Naive B cell (primary cell): ENCODE measurements around the gene POLR1F. TPM values are rescaled to one million over a fixed set of nuclear protein-coding genes. Genes with fewer than 3 reads are reported as not detected.
A peak's percentile ranks its signal among the peaks of the same experiment; 100 is the strongest.

Experiments used
- ATAC-seq, 2 donors: fragments of 150-1000 bp; cut with Tn5 transposase; 2 replicates each; pipeline ENCODE4 v1.10.0; 2021; ENCODE audit warnings: low read depth in 2 of 2, mild to moderate bottlenecking in 2 of 2, moderate library complexity in 2 of 2
- DNase-seq: peaks from one replicate; pipeline ENCODE4 v3.0.0; 2022
- H3K27ac Mint-ChIP-seq, 6 donors: one replicate each; pipeline ENCODE4 v1.8.0; 2020 to 2022; ENCODE audit warnings: mild to moderate bottlenecking in 6 of 6, mixed read lengths in 6 of 6, moderate library complexity in 5 of 6, inconsistent platforms in 2 of 6
- H3K27me3 Mint-ChIP-seq, 3 donors: one replicate each; pipeline ENCODE4 v1.8.0; 2021 to 2022; ENCODE audit warnings: mixed read lengths in 3 of 3, mild to moderate bottlenecking in 1 of 3
- H3K36me3 Mint-ChIP-seq, 2 donors: one replicate each; pipeline ENCODE4 v1.8.0; 2020 to 2022; ENCODE audit warnings: mixed read lengths in 2 of 2, inconsistent platforms in 1 of 2, mild to moderate bottlenecking in 1 of 2
- H3K4me1 Mint-ChIP-seq, 3 donors: one replicate each; pipeline ENCODE4 v1.8.0; 2020 to 2022; ENCODE audit warnings: mixed read lengths in 3 of 3, inconsistent platforms in 1 of 3, mild to moderate bottlenecking in 1 of 3, moderate library complexity in 1 of 3
- H3K4me3 Mint-ChIP-seq, 8 donors: one replicate each; pipeline ENCODE4 v1.8.0; 2020 to 2022; ENCODE audit warnings: mild to moderate bottlenecking in 8 of 8, mixed read lengths in 8 of 8, moderate library complexity in 8 of 8, inconsistent platforms in 2 of 8
- H3K9me3 Mint-ChIP-seq, 7 donors: one replicate each; pipeline ENCODE4 v1.8.0; 2020 to 2022; ENCODE audit warnings: mixed read lengths in 7 of 7, mild to moderate bottlenecking in 5 of 7, inconsistent platforms in 2 of 7, moderate library complexity in 1 of 7
- polyA plus RNA-seq, 6 donors: library from polyadenylated mRNA; unstranded; fragments of 300-500 nt; fragmentation: Illumina TruSeq; gene quantifications; one replicate each; pipeline ENCODE4 v1.2.3, GENCODE V29; 2021; ENCODE audit warnings: low read depth in 6 of 6

The POLR1F gene
- polyA plus RNA-seq, 6 donors from 2014 or later = 31.8 to 48.6 (median 39.7) TPM

DNA sequence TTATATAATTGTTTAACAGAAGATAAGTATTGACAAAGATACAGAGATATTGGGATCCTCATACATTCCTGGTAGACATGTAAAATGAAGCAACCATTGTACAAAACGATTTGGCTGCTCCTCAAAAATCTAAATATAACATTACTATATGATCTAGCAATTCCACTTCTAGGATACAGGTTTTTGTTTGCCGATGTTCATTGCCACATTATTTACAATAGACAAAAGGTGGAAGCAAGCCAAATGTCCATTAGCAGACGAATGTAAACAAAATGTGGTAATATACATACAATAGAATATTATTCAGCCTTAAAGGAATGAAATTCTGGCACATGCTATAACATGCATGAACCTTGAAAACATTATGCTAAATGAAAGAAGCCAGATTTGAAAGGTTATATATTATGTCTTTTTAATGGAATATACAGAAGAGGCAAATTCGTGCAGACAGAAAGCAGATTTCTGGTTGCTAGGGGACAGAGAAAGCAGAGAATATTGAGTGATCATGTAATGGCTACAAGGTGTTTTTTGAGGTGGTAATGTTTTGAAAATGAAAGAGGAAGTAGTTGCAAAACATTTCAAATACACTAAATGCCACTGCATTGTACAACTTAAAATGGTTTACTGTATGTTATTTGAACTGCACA is 44.9 kb downstream of the POLR1F start:
- ATAC-seq = peak; percentile 92 to 96
- H3K4me1 Mint-ChIP-seq = peaks cover 13 to 24% (median 18%) of the 10 kb centered on the region in 3 donors
- peak; percentile 41 for DNase-seq

DNA sequence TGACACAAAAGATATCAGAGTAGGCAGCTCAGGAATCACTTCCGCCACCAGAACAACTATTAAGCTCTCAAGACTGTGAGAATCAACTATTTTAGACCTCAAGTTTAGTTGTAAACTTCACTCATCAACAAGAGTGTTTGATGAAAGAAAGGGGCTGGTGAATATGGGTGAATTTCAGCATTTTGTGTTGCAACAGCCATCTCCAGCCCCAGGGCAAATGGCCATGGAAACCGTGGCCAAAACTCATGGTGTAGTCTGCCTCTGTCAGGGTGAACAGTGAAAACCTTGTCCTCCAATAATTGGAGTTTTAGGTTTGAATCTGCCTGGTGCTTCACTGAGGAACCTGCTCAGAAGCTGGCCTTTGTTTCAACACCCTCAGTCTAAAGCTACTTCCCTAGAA is 60.0 kb downstream of the POLR1F start:
- ATAC-seq (no peak), DNase-seq (no peak)
- Mint-ChIP-seq H3K36me3 (peaks cover 7 to 13% of the 10 kb centered on the region in 2 donors), H3K9me3 (peaks cover 11 to 38% (median 22%) of the 10 kb centered on the region in 7 donors), H3K4me3 (no peak overlapping the region), H3K27me3 (peaks cover 12 to 30% (median 16%) of the 10 kb centered on the region in 3 donors), H3K4me1 (no peaks in the 10 kb centered on the region), H3K27ac (no peak overlapping the region)

More for the DNA sequence above, 44.9 kb downstream of the POLR1F start:
- Mint-ChIP-seq H3K36me3 (no peaks in the 10 kb centered on the region), H3K9me3 (no peaks in the 10 kb centered on the region), H3K27me3 (peaks cover 0 to 6% (median 0%) of the 10 kb centered on the region in 3 donors), H3K4me3 (peak overlapping the region in 5 of 8 donors; percentile 37 to 60 (median 45)), H3K27ac (peak overlapping the region in 5 of 6 donors; percentile 1 to 73 (median 49))

Other genes with a start within 250 kb of the POLR1F start
- not detected for gene TMEM196, start 64.6 kb upstream of the POLR1F start, polyA plus RNA-seq